Fibroblast of lung (primary cell): ENCODE results near the gene HDAC3.

Experiments used
- EZH2 ChIP-seq: IDR thresholded peaks from 2 replicates; pipeline ENCODE4 v1.5.1; 2012; ENCODE audit warnings: low read length, control low read depth, mild to moderate bottlenecking; ENCODE audit errors: missing control alignments
- TF ChIP-seq, protein P1 (sequence below), 2 donors: IDR thresholded peaks in 1 of 2; conservative IDR thresholded peaks in 1 of 2; 1 replicate in 1 of 2; 2 replicates in 1 of 2; pipeline ENCODE4 v1.5.1; 2011 to 2012; ENCODE audit warnings: low read length in 2 of 2, control low read depth in 1 of 2, inconsistent platforms in 1 of 2, low read depth in 1 of 2, mild to moderate bottlenecking in 1 of 2

DNA sequence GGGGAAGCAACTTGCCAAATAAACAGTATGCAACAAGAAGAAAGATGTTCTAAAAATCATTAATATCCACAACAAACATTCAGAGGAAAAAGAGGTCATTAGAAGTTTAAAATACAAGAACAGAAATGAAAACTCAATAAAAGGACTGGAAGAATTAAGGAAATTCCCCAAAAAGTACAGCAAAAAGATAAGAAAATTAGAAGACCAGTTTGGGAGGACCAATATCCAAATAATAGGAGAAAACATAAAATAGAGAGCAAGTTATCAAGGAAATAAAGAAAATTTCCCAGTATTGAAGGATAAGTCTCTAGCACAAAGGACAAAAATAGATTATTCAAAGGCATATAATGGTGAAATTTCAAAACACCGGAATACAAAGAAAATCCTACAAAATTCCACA, 39.8 kb downstream of the HDAC3 start:
- TF ChIP-seq, protein P1, sequence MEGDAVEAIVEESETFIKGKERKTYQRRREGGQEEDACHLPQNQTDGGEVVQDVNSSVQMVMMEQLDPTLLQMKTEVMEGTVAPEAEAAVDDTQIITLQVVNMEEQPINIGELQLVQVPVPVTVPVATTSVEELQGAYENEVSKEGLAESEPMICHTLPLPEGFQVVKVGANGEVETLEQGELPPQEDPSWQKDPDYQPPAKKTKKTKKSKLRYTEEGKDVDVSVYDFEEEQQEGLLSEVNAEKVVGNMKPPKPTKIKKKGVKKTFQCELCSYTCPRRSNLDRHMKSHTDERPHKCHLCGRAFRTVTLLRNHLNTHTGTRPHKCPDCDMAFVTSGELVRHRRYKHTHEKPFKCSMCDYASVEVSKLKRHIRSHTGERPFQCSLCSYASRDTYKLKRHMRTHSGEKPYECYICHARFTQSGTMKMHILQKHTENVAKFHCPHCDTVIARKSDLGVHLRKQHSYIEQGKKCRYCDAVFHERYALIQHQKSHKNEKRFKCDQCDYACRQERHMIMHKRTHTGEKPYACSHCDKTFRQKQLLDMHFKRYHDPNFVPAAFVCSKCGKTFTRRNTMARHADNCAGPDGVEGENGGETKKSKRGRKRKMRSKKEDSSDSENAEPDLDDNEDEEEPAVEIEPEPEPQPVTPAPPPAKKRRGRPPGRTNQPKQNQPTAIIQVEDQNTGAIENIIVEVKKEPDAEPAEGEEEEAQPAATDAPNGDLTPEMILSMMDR (conservative IDR thresholded peaks at IDR 0.05 in 1 of 2, IDR thresholded peaks at IDR 0.05 in 1 of 2; ENCODE audit: low read depth in 1 of 2, low read length in 2 of 2) = no peak
- no peak for TF ChIP-seq EZH2
